ENCODE results near the gene IL23A. TPM values are rescaled to one million over a fixed set of nuclear protein-coding genes. Genes with fewer than 3 reads are reported as not detected.
A peak's percentile ranks its signal among the peaks of the same experiment; 100 is the strongest.
"Not testable (repeated sequence)": the region's sequence is repeated elsewhere in the genome, so short reads cannot be mapped to it uniquely, and the experiment has no call there.

Gene IL23A
- total and polyA plus RNA-seq, 2 experiments from 2014 or later: 0.63 TPM; not detected in 1

- no peak for TF ChIP-seq CTCF (IDR thresholded peaks at IDR 0.05; ENCODE audit: low read depth, low read length)
- Histone ChIP-seq H3K27me3 (no peaks in the 10 kb centered on the region), H3K9me3 (ENCODE audit: low read depth) (no peaks in the 10 kb centered on the region), H3K4me1 (ENCODE audit: low read depth) (peaks cover 5% of the 10 kb centered on the region), H3K4me3 (no peak overlapping the region), H3K27ac (no peak overlapping the region), H3K36me3 (peaks cover 8% of the 10 kb centered on the region)
- no peak for DNase-seq (ENCODE audit: low read depth in 1 of 2, low spot score in 1 of 2)
These were observed 7.7 kb upstream of the IL23A start for GRCh38 chr12:56330936-56331490.

GRCh38 chr12:56332512-56333196 lies 6.0 kb upstream of the IL23A start:
- Histone ChIP-seq H3K36me3 (no peaks in the 10 kb centered on the region), H3K27ac (peak overlapping the region; percentile 96), H3K4me1 (ENCODE audit: low read depth) (peaks cover 5% of the 10 kb centered on the region), H3K4me3 (peak overlapping the region; percentile 57), H3K27me3 (no peaks in the 10 kb centered on the region), H3K9me3 (ENCODE audit: low read depth) (no peaks in the 10 kb centered on the region)
- TF ChIP-seq CTCF (IDR thresholded peaks at IDR 0.05; ENCODE audit: low read depth, low read length): no peak
- no peak for DNase-seq (ENCODE audit: low read depth in 1 of 2, low spot score in 1 of 2)

- H3K9me3 ChIP-seq (ENCODE audit: low read depth): no peaks in the 10 kb centered on the region
- DNase-seq (ENCODE audit: low read depth in 1 of 2, low spot score in 1 of 2): no peak
- no peaks in the 10 kb centered on the region for H3K36me3 ChIP-seq
- peak overlapping the region; percentile 96 for H3K27ac ChIP-seq
- H3K4me1 ChIP-seq (ENCODE audit: low read depth): peaks cover 5% of the 10 kb centered on the region
- H3K27me3 ChIP-seq: no peaks in the 10 kb centered on the region
- no peak for TF ChIP-seq CTCF (IDR thresholded peaks at IDR 0.05; ENCODE audit: low read depth, low read length)
- peak overlapping the region; percentile 57 for H3K4me3 ChIP-seq
These were observed 5.4 kb upstream of the IL23A start for GRCh38 chr12:56333197-56333678.

- DNase-seq (ENCODE audit: low read depth in 1 of 2, low spot score in 1 of 2): peak; percentile 95 to 99
- H3K36me3 ChIP-seq: no peaks in the 10 kb centered on the region
- peak within 1 kb of the TSS; percentile 96 for H3K27ac ChIP-seq
- H3K4me1 ChIP-seq (ENCODE audit: low read depth): peaks cover 5% of the 10 kb centered on the region
- H3K4me3 ChIP-seq: peak within 1 kb of the TSS; percentile 57
- TF ChIP-seq CTCF (IDR thresholded peaks at IDR 0.05; ENCODE audit: low read depth, low read length): peak; percentile 67
- H3K27me3 ChIP-seq: no peaks in the 10 kb centered on the region
- H3K9me3 ChIP-seq (ENCODE audit: low read depth): no peaks in the 10 kb centered on the region
These were observed 4.8 kb upstream of the IL23A start, which contains the start of gene PAN2 for GRCh38 chr12:56333679-56334489. Gene PAN2 (minus strand): TSS chr12:56334000. CDS start chr12:56333094, 906 bp downstream.

- Histone ChIP-seq H3K27ac (peak overlapping the region; percentile 96), H3K9me3 (ENCODE audit: low read depth) (no peaks in the 10 kb centered on the region), H3K4me1 (ENCODE audit: low read depth) (peaks cover 5% of the 10 kb centered on the region), H3K36me3 (no peaks in the 10 kb centered on the region), H3K27me3 (no peaks in the 10 kb centered on the region), H3K4me3 (peak overlapping the region; percentile 57)
- DNase-seq (ENCODE audit: low read depth in 1 of 2, low spot score in 1 of 2): no peak
- no peak for TF ChIP-seq CTCF (IDR thresholded peaks at IDR 0.05; ENCODE audit: low read depth, low read length)
These were observed 4.2 kb upstream of the IL23A start for GRCh38 chr12:56334490-56334793.

- not testable (repeated sequence) for H3K27me3 ChIP-seq; H3K4me1 ChIP-seq (ENCODE audit: low read depth); H3K9me3 ChIP-seq (ENCODE audit: low read depth); DNase-seq (ENCODE audit: low read depth in 1 of 2, low spot score in 1 of 2); H3K36me3 ChIP-seq; H3K4me3 ChIP-seq; H3K27ac ChIP-seq
These were observed 3.2 kb upstream of the IL23A start for GRCh38 chr12:56335527-56335926.

All from cardiac muscle cell (in vitro differentiated cells and primary cell).